Neural progenitor cell (in vitro differentiated cells): ENCODE results near the gene CNPY1.

Experiments used
- CTCF ChIP-seq: fragments of 200-600 bp; sonication (generic); IDR thresholded peaks from 2 replicates; pipeline ENCODE4 v1.5.1; 2017; ENCODE audit warnings: antibody characterized with exemption, mild to moderate bottlenecking
- EZH2phosphoT487 ChIP-seq: fragments of 200-600 bp; sonication (generic); IDR thresholded peaks from 2 replicates; pipeline ENCODE4 v1.6.1; 2017; ENCODE audit warnings: antibody characterized with exemption

- no peak for TF ChIP-seq CTCF
- TF ChIP-seq EZH2phosphoT487: no peak
Observed at GRCh38 chr7:155559519-155560108, 13.3 kb upstream of the CNPY1 start.
